ENCODE results near the gene MACROD2.

Gene MACROD2

DNA sequence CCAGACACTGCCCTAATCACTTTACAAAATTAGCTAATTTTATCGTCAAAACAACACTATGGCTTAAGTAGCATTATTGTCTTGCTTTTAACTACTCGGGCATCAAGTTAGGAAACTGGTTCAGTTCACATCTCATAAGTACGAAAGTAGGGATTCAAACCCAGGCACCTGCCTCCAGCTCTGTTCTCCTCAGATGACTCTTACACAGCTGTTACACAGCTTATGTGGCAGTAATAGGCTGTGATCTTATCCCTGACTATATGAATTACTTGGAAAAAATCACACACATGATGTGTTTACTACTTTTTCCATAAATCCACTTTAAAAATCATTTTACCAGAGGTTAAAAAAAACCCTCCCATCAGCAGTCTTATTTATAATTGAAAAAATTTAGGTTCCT lies 731.3 kb downstream of the MACROD2 start:
- DNase-seq (ENCODE audit: low read depth) = no peak
- H3K4me3 ChIP-seq (ENCODE audit: low read depth, low read length) = no peak overlapping the region
- TF ChIP-seq, protein P1, sequence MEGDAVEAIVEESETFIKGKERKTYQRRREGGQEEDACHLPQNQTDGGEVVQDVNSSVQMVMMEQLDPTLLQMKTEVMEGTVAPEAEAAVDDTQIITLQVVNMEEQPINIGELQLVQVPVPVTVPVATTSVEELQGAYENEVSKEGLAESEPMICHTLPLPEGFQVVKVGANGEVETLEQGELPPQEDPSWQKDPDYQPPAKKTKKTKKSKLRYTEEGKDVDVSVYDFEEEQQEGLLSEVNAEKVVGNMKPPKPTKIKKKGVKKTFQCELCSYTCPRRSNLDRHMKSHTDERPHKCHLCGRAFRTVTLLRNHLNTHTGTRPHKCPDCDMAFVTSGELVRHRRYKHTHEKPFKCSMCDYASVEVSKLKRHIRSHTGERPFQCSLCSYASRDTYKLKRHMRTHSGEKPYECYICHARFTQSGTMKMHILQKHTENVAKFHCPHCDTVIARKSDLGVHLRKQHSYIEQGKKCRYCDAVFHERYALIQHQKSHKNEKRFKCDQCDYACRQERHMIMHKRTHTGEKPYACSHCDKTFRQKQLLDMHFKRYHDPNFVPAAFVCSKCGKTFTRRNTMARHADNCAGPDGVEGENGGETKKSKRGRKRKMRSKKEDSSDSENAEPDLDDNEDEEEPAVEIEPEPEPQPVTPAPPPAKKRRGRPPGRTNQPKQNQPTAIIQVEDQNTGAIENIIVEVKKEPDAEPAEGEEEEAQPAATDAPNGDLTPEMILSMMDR (IDR thresholded peaks at IDR 0.05; ENCODE audit: insufficient read depth, low read depth, low read length, missing control alignments) = no peak

DNA sequence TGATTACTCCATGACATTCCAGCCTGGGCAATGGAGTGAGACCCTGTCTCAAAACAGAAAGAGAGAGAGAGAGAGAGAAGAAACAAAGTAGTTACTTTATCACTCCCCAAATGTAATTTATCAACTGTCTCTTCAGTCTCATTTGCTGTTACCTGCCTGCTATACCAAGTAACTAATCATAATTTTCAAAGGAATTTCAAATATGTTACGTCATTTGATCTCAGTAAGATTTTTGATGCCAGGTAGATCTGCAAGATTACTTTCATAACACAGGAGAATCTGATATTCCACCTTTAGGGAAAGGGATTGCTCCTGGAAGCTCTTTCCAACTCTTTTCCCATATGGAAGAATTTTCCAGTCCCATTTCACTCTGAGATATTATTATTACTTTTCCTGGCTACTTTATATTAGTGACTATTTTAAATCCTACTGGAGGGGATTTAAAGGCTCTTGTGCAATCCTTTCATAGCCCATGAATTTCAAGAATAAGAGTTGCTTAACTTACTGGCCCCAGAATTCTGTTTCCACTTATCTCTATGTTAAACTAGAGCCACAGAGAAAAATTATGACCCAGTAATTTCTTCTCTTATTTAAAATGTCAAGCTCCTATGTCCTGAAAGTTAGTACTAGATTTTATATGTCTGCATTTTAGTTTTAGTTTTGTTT lies 732.3 kb downstream of the MACROD2 start:
- no peak overlapping the region for H3K4me3 ChIP-seq (ENCODE audit: low read depth, low read length)
- no peak for DNase-seq (ENCODE audit: low read depth)
- TF ChIP-seq, protein P1 (IDR thresholded peaks at IDR 0.05; ENCODE audit: insufficient read depth, low read depth, low read length, missing control alignments) = no peak

DNA sequence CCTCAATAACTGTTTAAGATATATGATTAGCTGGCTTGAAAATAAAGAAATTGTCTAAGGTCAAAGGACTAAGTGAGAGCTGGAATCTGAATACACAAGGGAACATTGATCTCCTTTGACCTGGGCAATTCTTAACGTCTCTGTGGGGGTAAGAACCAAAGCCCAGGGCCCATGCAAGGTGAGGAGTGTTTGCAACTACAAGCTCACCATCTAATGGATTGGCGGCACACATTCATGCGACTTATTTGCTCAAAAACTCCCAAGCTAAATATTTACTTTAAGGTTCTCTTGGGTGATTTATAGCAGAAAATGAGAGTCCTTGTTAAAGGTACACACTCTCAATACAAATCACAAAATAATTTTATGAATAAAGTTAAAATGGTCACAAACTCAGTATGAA lies 734.1 kb downstream of the MACROD2 start:
- no peak overlapping the region for H3K4me3 ChIP-seq (ENCODE audit: low read depth, low read length)
- DNase-seq (ENCODE audit: low read depth) = no peak
- TF ChIP-seq, protein P1 (IDR thresholded peaks at IDR 0.05; ENCODE audit: insufficient read depth, low read depth, low read length, missing control alignments) = no peak

DNA sequence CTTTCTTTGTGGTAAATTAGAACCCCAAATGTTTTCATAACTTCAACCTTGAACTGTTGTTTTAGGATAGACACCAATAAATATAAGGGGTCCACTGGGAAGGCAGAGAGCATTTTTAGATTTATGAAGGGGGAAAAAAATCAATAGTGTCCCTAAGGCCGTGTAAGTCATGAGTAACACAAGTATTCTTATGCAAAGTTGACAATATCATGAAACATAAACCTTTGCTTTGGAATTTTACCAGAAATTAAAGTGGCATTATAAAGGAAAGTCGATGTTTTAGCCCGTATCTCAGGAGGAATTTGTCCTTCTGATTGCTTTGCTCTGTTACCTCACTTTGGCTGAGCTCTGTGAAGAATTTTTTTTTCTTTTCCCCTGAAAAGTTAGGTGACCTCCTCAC lies 737.0 kb downstream of the MACROD2 start:
- H3K4me3 ChIP-seq (ENCODE audit: low read depth, low read length) = no peak overlapping the region
- no peak for DNase-seq (ENCODE audit: low read depth)
- TF ChIP-seq, protein P1 (IDR thresholded peaks at IDR 0.05; ENCODE audit: insufficient read depth, low read depth, low read length, missing control alignments) = no peak

DNA sequence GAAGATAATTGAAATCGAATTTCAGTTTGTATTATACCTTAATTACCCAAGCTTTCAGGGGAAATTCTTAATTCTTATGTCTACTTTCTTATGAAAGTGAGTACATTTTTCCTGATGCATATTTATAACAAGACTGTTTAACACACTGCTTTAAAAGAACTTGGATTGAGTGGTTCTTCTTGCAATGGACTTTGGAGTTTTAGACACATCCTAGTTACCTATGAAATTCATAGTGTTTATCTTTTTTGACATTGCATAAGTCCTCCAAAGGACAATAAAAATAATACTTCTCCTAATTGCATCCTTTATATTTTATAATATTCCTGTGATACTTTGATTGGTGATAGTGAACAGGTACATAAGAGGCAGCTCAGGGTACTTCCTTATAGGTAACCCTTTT lies 737.7 kb downstream of the MACROD2 start:
- H3K4me3 ChIP-seq (ENCODE audit: low read depth, low read length) = no peak overlapping the region
- DNase-seq (ENCODE audit: low read depth) = no peak
- TF ChIP-seq, protein P1 (IDR thresholded peaks at IDR 0.05; ENCODE audit: insufficient read depth, low read depth, low read length, missing control alignments) = no peak

DNA sequence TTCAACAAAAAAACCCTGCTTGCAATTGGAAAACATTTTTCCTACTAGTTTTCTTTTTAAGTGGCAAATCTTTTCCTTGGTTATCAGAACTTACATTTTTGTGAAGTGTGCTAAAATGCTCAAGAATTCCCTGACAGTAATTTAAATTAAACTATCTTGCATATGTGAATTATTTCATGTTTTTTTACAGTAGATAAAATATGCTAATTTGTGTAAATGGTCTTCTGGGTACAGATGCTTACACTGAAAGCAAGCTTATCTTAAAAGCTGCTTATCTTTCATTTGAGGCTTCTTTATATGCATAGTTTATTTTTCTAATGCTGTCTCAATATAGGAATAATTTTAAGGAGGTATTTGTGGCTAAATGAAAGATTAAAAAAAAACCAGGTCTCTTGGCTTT lies 745.1 kb downstream of the MACROD2 start:
- TF ChIP-seq, protein P1 (IDR thresholded peaks at IDR 0.05; ENCODE audit: insufficient read depth, low read depth, low read length, missing control alignments) = no peak
- DNase-seq (ENCODE audit: low read depth) = no peak

DNA sequence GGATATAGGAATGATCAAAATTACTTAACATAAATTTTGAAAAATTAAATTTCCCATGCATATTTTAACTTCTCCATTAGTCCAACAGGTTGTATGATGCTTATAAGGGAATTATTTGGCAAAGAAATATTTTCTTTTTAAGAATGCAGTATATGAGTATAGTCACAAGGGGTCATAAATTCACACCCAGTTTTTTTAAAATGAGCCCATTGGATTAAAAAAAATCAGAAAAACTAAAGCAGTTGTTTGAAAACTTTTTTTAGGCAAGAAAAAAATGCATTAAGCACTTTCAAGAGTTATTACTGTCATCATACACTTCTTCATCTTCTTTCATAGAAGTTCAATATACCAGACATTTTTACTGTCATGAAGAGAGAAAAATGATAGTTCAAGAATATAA lies 746.3 kb downstream of the MACROD2 start:
- no peak for DNase-seq (ENCODE audit: low read depth)
- no peak overlapping the region for H3K4me3 ChIP-seq (ENCODE audit: low read depth, low read length)
- TF ChIP-seq, protein P1 (IDR thresholded peaks at IDR 0.05; ENCODE audit: insufficient read depth, low read depth, low read length, missing control alignments) = no peak

More for the DNA sequence above, 745.1 kb downstream of the MACROD2 start:
- H3K4me3 ChIP-seq (ENCODE audit: low read depth, low read length) = no peak overlapping the region
